ENCODE data around the gene ORM1. TPM values are rescaled to one million over a fixed set of nuclear protein-coding genes. Genes with fewer than 3 reads are reported as not detected.

ORM1 gene
- total RNA-seq, 3 donors from 2014 or later: 2.8 TPM; not detected in 2

- peak in 2 of 3 donors; percentile 43 to 62 for DNase-seq
- no peak for ATAC-seq
- Histone ChIP-seq H3K4me1 (ENCODE audit: low read depth) (no peaks in the 10 kb centered on the region), H3K36me3 (ENCODE audit: low read depth) (no peaks in the 10 kb centered on the region), H3K4me3 (no peak overlapping the region), H3K9me3 (no peaks in the 10 kb centered on the region)
- intact Hi-C loops (cut with DNase I, micrococcal nuclease): loop anchor here in 1 of 2 donors (5.0 kb wide), 1 partner anchor 133 kb away; no protein-coding TSS in a partner anchor
- no peak for TF ChIP-seq CTCF (IDR thresholded peaks at IDR 0.05)
These were observed 37.6 kb upstream of the ORM1 start for GRCh38 chr9:114285166-114285867.

- no peaks in the 10 kb centered on the region for H3K4me1 ChIP-seq (ENCODE audit: low read depth)
- ATAC-seq: no peak
- no peak for DNase-seq
- no peak for TF ChIP-seq CTCF (IDR thresholded peaks at IDR 0.05)
- H3K36me3 ChIP-seq (ENCODE audit: low read depth): no peaks in the 10 kb centered on the region
- H3K4me3 ChIP-seq: no peak overlapping the region
- H3K9me3 ChIP-seq: no peaks in the 10 kb centered on the region
- intact Hi-C loops (cut with DNase I, micrococcal nuclease): loop anchor here in 1 of 2 donors (5.0 kb wide), 1 partner anchor 134 kb away; no protein-coding TSS in a partner anchor
These were observed 36.7 kb upstream of the ORM1 start for GRCh38 chr9:114286146-114286679.

- no peak for TF ChIP-seq CTCF (IDR thresholded peaks at IDR 0.05)
- no peaks in the 10 kb centered on the region for H3K4me1 ChIP-seq (ENCODE audit: low read depth)
- DNase-seq: peak in 2 of 3 donors; percentile 20 to 42
- no peaks in the 10 kb centered on the region for H3K36me3 ChIP-seq (ENCODE audit: low read depth)
- intact Hi-C loops (cut with DNase I, micrococcal nuclease): loop anchor here in 1 of 2 donors (5.0 kb wide), 1 partner anchor 135 kb away; no protein-coding TSS in a partner anchor
- no peak overlapping the region for H3K4me3 ChIP-seq
- no peaks in the 10 kb centered on the region for H3K9me3 ChIP-seq
- ATAC-seq: no peak
These were observed 35.7 kb upstream of the ORM1 start for GRCh38 chr9:114287001-114287762.

GRCh38 chr9:114287763-114288192 lies 35.1 kb upstream of the ORM1 start:
- peak in 2 of 3 donors; percentile 17 to 24 for DNase-seq

More at GRCh38 chr9:114287763-114288192, 35.1 kb upstream of the ORM1 start:
- TF ChIP-seq CTCF (IDR thresholded peaks at IDR 0.05): no peak
- no peaks in the 10 kb centered on the region for H3K4me1 ChIP-seq (ENCODE audit: low read depth)
- intact Hi-C loops (cut with DNase I, micrococcal nuclease): loop anchor here in 1 of 2 donors (5.0 kb wide), 1 partner anchor 135 kb away; no protein-coding TSS in a partner anchor
- H3K9me3 ChIP-seq: no peaks in the 10 kb centered on the region
- H3K36me3 ChIP-seq (ENCODE audit: low read depth): no peaks in the 10 kb centered on the region
- ATAC-seq: no peak
- no peak overlapping the region for H3K4me3 ChIP-seq

Data from mucosa of descending colon (tissue), 3 donors.